HL-60 (cell line): ENCODE data around the gene TPM1.
A peak's percentile ranks its signal among the peaks of the same experiment; 100 is the strongest.

Source experiments
- DNase-seq, 2 experiments: peaks; one replicate each; pipeline ENCODE4 v3.0.0-alpha.2; 2010 to 2020; ENCODE audit warnings: low read depth in 1 of 2, low spot score in 1 of 2
- H3K27ac ChIP-seq: fragments of 250-450 bp; sonication (Bioruptor Pico); replicated peaks from 2 replicates; pipeline ENCODE4 v1.5.1; 2020; ENCODE audit warnings: mild to moderate bottlenecking, moderate library complexity
- H3K27me3 ChIP-seq: fragments of 250-450 bp; sonication (Bioruptor Pico); 2 replicates; pipeline ENCODE4 v1.5.1; 2021; ENCODE audit warnings: mild to moderate bottlenecking, moderate library complexity; ENCODE audit not compliant: insufficient read depth, poor library complexity, severe bottlenecking
- H3K4me3 ChIP-seq: replicated peaks from 2 replicates; pipeline ENCODE4 v1.5.1; 2011; ENCODE audit warnings: mild to moderate bottlenecking, control low read depth, low read length; ENCODE audit not compliant: insufficient read depth
- CTCF ChIP-seq: IDR thresholded peaks from one replicate; pipeline ENCODE4 v1.5.1; 2011; ENCODE audit warnings: low read length, control low read depth, inconsistent platforms; ENCODE audit not compliant: insufficient read depth
- GABPA ChIP-seq: IDR thresholded peaks from 2 replicates; pipeline ENCODE4 v1.6.1; 2012; ENCODE audit warnings: low read depth
- POLR2AphosphoS5 ChIP-seq: IDR thresholded peaks from 2 replicates; pipeline ENCODE4 v1.6.1; 2012; ENCODE audit warnings: low read depth
- SPI1 ChIP-seq: IDR thresholded peaks from 2 replicates; pipeline ENCODE4 v1.6.1; 2012; ENCODE audit warnings: low read depth, mild to moderate bottlenecking, borderline replicate concordance
- TF ChIP-seq, protein P1 (sequence below): IDR thresholded peaks from 2 replicates; pipeline ENCODE4 v1.6.1; 2012; ENCODE audit warnings: low read depth; ENCODE audit not compliant: insufficient replicate concordance

Gene TPM1

DNA sequence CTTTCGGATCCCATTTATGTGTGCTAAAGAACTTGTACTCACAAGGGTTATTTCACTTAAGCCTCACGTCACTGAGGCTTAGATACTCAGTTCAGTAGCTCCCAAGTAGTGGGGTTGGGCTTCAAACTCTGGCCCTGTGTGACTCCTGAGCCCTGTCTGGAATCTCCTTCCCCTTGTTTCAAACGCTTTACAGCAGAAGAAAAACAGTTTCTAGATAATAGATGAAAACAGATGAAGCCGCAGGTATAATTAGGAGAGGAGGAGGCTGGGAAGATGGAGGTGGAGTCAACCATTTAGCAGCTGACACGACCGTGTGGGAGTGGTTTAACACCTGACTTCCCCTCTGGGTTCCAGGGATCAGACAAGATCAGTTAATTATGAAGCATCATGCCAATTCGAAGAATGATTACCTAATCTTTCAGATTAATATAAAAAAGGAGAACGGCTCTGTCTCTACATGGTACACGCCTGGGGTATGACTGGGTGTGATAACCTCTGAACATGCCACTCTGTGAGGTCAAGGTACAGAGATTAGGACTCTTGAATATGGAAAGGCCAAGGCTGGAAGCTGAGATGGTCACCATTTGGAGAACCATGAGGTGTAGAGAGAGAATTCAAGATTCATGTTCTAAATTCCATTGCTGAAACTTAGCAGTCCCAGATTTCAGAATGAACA, 31.1 kb downstream of the TPM1 start:
- H3K27ac ChIP-seq = no peak overlapping the region
- DNase-seq = no peak
- H3K4me3 ChIP-seq = no peak overlapping the region
- TF ChIP-seq, protein P1, sequence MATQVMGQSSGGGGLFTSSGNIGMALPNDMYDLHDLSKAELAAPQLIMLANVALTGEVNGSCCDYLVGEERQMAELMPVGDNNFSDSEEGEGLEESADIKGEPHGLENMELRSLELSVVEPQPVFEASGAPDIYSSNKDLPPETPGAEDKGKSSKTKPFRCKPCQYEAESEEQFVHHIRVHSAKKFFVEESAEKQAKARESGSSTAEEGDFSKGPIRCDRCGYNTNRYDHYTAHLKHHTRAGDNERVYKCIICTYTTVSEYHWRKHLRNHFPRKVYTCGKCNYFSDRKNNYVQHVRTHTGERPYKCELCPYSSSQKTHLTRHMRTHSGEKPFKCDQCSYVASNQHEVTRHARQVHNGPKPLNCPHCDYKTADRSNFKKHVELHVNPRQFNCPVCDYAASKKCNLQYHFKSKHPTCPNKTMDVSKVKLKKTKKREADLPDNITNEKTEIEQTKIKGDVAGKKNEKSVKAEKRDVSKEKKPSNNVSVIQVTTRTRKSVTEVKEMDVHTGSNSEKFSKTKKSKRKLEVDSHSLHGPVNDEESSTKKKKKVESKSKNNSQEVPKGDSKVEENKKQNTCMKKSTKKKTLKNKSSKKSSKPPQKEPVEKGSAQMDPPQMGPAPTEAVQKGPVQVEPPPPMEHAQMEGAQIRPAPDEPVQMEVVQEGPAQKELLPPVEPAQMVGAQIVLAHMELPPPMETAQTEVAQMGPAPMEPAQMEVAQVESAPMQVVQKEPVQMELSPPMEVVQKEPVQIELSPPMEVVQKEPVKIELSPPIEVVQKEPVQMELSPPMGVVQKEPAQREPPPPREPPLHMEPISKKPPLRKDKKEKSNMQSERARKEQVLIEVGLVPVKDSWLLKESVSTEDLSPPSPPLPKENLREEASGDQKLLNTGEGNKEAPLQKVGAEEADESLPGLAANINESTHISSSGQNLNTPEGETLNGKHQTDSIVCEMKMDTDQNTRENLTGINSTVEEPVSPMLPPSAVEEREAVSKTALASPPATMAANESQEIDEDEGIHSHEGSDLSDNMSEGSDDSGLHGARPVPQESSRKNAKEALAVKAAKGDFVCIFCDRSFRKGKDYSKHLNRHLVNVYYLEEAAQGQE = no peak
- TF ChIP-seq GABPA (no peak), CTCF (no peak), SPI1 (no peak), POLR2AphosphoS5 (no peak)
- peaks cover 6% of the 10 kb centered on the region for H3K27me3 ChIP-seq

GRCh38 chr15:63075015-63075983, 32.8 kb downstream of the TPM1 start:
- H3K27ac ChIP-seq = no peak overlapping the region
- TF ChIP-seq CTCF = no peak
- no peak for DNase-seq
- H3K27me3 ChIP-seq = peaks cover 6% of the 10 kb centered on the region
- H3K4me3 ChIP-seq = no peak overlapping the region

DNA sequence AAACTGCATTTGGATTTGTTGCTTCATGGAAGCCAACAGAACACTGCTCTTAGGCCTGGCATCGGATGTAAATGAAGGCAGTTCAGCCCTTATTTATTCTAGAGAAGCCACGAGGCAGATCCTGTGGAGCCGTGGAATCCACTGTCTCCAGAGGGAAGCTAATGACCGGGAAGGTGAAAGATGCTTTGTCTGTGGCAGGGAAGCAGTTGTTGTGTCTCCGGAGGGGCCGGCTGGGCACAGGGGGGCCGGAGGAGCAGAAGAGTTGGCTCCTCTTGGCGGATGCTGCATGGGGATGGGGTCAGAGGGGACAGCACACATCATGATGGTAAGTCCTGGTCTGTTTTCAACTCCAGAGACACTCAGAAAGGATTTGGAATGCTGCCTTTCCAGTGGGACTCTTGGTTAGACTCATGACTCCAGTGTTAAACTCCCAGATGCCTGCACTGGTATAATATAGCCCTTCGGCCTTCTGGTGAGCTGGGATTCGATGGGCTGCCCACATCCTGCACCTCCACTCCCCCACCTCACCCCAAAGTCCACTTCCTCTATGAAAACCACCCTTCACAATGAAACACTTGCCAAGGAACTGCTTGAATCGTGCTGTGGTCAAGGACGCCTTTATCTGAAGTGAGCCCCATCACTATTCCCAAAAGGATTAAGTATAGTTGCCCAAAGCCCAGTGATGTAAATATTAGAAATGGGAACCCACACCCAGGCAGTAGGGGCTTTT, 33.6 kb downstream of the TPM1 start:
- DNase-seq = no peak
- Histone ChIP-seq H3K27ac (no peak overlapping the region), H3K4me3 (no peak overlapping the region), H3K27me3 (peaks cover 6% of the 10 kb centered on the region)
- TF ChIP-seq CTCF (no peak), SPI1 (peak; percentile 42; the same call in 1 of the 2 replicates), POLR2AphosphoS5 (no peak)
- TF ChIP-seq, protein P1 = no peak
